HUDEP-2 (cell line): Measurements from ENCODE around the gene GMCL1.
A peak's percentile ranks its signal among the peaks of the same experiment; 100 is the strongest.

Experiments
- DNase-seq, 76 experiments: peaks; one replicate each; lab custom pipeline; 2025; ENCODE audit not compliant: unreplicated experiment in 76 of 76; lab: John Stamatoyannopoulos, UW

The GMCL1 gene

GRCh38 chr2:69805887-69806286, 23.6 kb upstream of the GMCL1 start:
- no peak for DNase-seq

DNA sequence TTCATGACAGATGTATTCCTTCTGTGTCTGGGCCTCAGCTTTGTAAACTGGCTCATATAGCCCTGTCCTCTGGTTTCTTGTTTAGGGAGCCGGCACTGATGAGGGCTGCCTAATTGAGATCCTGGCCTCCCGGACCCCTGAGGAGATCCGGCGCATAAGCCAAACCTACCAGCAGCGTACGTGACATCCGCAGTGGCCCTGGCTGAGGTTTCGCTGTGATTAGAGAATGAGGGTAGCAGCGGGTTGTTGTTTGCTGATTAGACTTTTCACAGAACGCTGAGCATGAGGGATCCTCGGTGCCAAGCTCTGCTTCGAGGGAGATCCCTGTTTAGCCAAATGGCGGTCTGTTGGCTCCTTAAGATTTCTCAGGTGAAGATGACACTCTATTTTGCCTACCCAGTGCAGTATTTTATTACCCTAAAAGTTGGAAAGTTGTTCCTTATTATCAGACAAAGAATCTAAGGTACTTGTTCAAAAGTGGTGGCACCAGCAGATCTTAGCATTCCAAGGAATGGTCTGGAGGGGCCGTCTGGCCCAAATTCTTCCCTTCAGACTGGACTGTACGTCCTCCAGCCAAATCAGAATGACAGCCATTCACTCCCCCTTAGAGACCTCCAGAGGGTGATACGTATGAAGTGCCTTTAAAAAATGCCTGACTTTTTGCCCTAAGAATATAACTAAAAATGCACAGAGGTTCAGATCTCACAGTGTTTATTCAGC, 21.5 kb upstream of the GMCL1 start:
- no peak for DNase-seq

GRCh38 chr2:69810550-69810949, 18.9 kb upstream of the GMCL1 start:
- DNase-seq = no peak

DNA sequence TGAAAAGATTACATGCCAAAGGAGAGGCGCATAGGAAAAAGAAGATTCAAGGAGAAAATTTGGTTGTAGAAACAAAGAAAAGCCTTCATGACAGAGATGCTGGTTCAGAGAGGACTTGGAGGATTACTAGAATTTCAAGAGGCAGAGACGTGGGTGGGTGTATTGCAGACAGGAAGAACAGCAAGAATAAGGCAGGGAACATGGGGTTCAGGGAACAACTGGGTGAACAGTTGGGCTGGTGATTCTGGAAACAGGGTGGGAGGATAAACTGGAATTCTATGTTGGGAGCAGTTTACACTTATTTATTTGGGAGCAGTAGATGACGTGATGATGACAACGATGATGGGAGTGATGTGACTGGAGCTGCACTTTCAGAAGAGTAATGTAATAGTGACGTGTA, 18.4 kb upstream of the GMCL1 start:
- DNase-seq = no peak

GRCh38 chr2:69811591-69811990, 17.9 kb upstream of the GMCL1 start:
- no peak for DNase-seq

DNA sequence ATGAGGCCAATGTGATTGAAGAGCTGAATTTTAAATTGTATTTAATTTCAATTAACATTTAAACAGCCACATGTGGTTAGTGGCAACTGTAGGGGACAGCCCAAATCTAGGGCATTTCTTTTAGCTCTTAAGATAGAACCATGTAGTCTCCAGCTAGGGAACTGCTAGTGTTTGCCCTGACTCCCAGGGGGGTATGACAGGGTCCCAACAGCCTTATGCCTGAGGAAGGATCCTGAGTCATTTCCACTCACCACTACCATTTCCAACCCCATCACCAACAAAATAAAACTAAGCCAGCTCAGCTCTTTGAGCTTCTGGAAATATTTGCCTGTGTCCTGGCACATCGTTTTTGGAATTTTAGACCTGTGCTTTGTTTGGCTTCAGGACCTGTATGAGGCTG, 13.7 kb upstream of the GMCL1 start:
- no peak for DNase-seq

DNA sequence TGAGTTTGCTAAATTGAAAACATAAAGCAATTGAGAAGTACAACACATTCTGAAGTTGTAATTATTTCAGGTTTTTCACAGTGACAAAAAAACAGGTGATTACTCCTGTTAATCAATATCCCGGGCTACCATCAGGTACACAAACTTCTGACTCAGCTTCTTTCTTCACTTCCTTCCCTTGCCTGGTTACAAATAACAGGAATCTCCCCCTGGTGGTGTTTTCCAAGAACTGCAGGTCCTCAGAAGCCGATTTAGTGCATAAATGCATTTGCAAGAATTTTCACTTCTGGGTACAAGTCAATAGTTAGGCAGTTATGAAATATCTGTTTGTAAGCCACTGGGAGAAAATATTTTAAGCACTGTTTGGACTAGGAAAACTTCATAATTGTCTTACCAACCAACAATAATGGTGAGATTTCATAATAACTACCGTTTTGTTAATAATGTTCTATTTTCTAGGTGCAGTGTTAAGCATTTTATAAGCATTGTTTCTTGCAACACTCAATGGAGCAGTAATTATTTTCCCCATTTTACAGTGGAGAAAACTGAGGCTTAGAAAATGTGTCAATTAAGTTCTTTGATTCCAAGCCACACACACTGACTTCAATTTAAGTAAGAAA, 12.4 kb upstream of the GMCL1 start:
- DNase-seq = peak in 67 of 76 experiments; percentile 4 to 78 (median 46)

GRCh38 chr2:69817729-69818501, 11.5 kb upstream of the GMCL1 start:
- peak in 28 of 76 experiments; percentile 5 to 61 (median 29) for DNase-seq

DNA sequence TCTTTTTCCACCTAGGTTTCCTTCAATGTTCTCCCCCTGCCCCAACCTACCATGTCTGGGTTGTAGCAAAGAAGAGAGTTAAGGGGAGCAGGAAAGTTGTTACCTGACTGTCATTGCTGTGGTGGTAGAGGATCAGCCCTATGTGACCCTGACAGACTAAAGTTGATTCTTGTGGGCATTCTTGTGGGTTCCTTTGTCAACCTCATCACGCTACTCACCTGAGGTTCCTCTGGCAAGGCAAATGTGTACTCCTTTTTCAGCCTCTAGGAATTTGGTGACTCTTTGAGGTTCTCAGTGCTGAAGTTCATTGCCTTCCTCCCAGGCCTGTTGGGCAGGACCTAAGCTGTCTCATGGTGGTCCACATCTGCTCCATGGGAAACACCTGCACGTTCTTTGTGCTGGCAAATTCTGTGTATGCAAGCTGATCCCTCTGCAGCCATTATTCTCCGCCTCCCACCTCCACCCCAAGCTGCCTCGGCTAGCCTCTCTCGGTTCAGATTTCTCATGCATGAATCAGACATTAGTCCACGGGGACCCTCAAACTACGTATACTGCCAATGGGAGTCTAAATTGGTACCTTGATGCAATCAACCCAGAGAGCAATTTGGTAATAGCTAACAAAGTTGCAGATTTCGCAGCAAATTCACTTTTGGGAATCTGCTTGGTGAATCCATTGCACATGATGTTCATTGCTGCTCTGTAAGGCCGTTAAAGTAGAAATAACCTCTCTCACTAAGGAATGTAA, 1.5 kb upstream of the GMCL1 start:
- no peak for DNase-seq

- DNase-seq = peak in 2 of 76 experiments; percentile 21 to 54
Measured at GRCh38 chr2:69828938-69829255, 563 bp upstream of the GMCL1 start.

GRCh38 chr2:69830045-69830905, 815 bp downstream of the GMCL1 start:
- peak in 24 of 76 experiments; percentile 3 to 46 (median 22) for DNase-seq

GRCh38 chr2:69830906-69831241, 1.4 kb downstream of the GMCL1 start:
- DNase-seq = peak in 1 of 76 experiments; percentile 5

DNA sequence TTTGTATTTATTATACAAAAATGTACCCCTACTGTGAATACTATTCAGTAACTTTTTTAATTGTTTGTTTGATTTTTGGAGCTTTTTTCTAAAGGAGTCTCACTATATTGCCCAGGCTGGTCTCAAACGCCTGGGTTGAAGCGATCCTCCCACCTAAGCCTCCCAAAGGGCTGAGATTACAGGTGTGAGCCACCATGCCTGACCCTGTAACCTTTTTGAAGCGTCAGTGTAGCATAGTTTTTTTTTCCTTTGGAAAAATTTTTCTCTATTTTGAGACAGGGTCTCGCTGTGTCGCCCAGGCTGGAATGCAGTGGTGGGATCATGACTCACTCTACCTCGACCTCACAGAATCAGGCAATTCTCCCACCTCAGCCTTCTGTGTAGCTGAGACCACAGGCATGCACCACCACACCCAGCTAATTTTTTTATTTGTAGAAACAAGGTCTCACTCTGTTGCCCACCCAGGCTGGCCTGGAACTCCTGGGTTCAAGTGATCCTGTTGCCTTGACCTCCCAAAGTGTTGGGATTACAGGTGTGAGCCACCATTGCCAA, 2.0 kb downstream of the GMCL1 start:
- DNase-seq = no peak

DNA sequence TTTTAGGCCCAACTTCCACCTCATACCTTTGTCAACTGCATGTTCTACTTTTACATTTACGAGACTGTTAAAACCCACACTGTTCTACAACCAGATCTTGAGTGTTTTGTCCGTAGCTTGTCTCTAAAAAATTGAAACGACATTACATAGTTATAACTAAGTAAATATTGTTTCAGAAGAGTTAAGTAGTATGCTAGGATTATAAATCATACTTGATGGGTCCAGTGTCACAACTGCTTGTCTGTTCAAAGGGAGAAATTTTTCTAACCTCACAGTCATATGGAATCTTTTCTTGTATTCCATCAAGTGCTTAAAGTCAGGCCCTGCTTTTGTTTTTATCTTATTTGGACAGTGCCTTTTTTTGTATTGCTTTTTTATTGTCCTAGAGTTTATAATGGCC, 4.3 kb downstream of the GMCL1 start:
- no peak for DNase-seq

GRCh38 chr2:69835666-69836065, 6.2 kb downstream of the GMCL1 start:
- DNase-seq = no peak

DNA sequence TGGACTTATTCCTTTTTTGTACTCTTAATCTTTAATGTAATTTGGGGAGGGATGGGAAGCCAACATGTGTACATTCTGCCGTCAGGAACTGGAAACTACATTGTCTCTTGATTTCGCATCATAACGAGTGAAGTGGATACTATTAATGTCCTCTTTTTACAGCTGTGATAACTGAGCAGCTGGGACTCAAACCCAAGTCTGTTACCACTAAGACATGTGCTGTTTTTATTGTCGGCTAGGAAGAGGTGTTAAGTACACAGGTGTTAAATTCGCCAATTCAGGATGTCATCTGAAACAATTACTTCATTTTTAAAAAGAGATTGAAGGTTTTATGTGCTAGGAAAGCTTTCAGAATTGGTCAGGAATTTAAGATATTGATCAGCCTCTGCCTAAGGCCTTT, 6.9 kb downstream of the GMCL1 start:
- no peak for DNase-seq

- no peak for DNase-seq
Measured at GRCh38 chr2:69837533-69837932, 8.1 kb downstream of the GMCL1 start.

DNA sequence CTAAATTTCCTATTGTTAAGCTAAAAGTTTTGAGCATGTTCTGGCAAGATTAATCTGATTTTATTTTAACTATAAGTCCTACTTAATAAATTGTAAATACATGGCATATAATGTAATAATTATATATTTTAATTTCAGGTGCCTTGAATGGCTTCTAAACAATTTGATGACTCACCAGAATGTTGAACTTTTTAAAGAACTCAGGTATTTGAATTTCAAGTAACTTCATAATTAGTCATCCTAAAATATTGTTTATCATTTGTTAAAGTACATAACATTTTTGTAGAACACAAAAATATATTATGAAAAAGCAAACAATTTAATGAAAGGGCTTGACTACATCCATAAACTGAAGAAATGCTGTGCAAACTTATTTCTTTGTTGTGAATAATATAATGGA, 14.5 kb downstream of the GMCL1 start:
- no peak for DNase-seq

GRCh38 chr2:69844560-69844959, 15.1 kb downstream of the GMCL1 start:
- no peak for DNase-seq
